Esophagus squamous epithelium (tissue), 4 donors: ENCODE results near the gene LRIG1.
"Not testable (repeated sequence)": the region's sequence is repeated elsewhere in the genome, so short reads cannot be mapped to it uniquely, and the experiment has no call there.

Experiments used
- CTCF ChIP-seq, 6 experiments: fragments of 450-650 bp in 4 of 6; fragments of 200-600 bp in 2 of 6; sonication (generic) in 2 of 6; IDR thresholded peaks; one replicate each; pipeline ENCODE4 v1.5.1; 2016 to 2019; ENCODE audit warnings: antibody characterized with exemption in 6 of 6, mild to moderate bottlenecking in 4 of 6, moderate library complexity in 4 of 6
- POLR2A ChIP-seq, 4 donors: fragments of 450-650 bp; IDR thresholded peaks; one replicate each; pipeline ENCODE4 v1.6.1; 2017; ENCODE audit warnings: antibody characterized with exemption in 4 of 4, mild to moderate bottlenecking in 4 of 4, moderate library complexity in 3 of 4

- TF ChIP-seq CTCF, POLR2A (IDR thresholded peaks at IDR 0.05): not testable (repeated sequence)
Measured at GRCh38 chr3:66421893-66422292, 78.9 kb downstream of the LRIG1 start.
